Immature natural killer cell (primary cell): ENCODE measurements around the gene PRPSAP1. TPM values are rescaled to one million over a fixed set of nuclear protein-coding genes. Genes with fewer than 3 reads are reported as not detected.

Experiments used
- DNase-seq, 3 donors: peaks; one replicate each; pipeline ENCODE4 v3.0.0; 2022; ENCODE audit warnings: mixed read lengths in 1 of 3
- H3K27ac Mint-ChIP-seq, 6 donors: one replicate each; pipeline ENCODE4 v1.8.0; 2020; ENCODE audit warnings: mixed read lengths in 6 of 6, mild to moderate bottlenecking in 5 of 6, inconsistent platforms in 4 of 6, moderate library complexity in 3 of 6
- H3K27me3 Mint-ChIP-seq, 3 donors: one replicate each; pipeline ENCODE4 v1.8.0; 2020 to 2021; ENCODE audit warnings: low read depth in 3 of 3, mild to moderate bottlenecking in 3 of 3, mixed read lengths in 3 of 3, moderate library complexity in 3 of 3, inconsistent platforms in 1 of 3
- H3K36me3 Mint-ChIP-seq, 3 donors: one replicate each; pipeline ENCODE4 v1.8.0; 2020; ENCODE audit warnings: mixed read lengths in 3 of 3, inconsistent platforms in 2 of 3, mild to moderate bottlenecking in 2 of 3
- H3K4me1 Mint-ChIP-seq, 2 donors: one replicate each; pipeline ENCODE4 v1.8.0; 2020; ENCODE audit warnings: inconsistent platforms in 2 of 2, mild to moderate bottlenecking in 2 of 2, mixed read lengths in 2 of 2, moderate library complexity in 1 of 2
- H3K4me3 Mint-ChIP-seq, 5 donors: one replicate each; pipeline ENCODE4 v1.8.0; 2020; ENCODE audit warnings: mild to moderate bottlenecking in 5 of 5, mixed read lengths in 5 of 5, inconsistent platforms in 3 of 5, moderate library complexity in 3 of 5
- H3K9me3 Mint-ChIP-seq, 6 donors: one replicate each; pipeline ENCODE4 v1.8.0; 2020; ENCODE audit warnings: mild to moderate bottlenecking in 6 of 6, mixed read lengths in 6 of 6, inconsistent platforms in 4 of 6, moderate library complexity in 3 of 6
- polyA plus RNA-seq, 3 donors: library from polyadenylated mRNA; unstranded; fragments of 300-500 nt; fragmentation: Illumina TruSeq; gene quantifications; one replicate each; pipeline ENCODE4 v1.2.3, GENCODE V29; 2021

Gene PRPSAP1, protein sequence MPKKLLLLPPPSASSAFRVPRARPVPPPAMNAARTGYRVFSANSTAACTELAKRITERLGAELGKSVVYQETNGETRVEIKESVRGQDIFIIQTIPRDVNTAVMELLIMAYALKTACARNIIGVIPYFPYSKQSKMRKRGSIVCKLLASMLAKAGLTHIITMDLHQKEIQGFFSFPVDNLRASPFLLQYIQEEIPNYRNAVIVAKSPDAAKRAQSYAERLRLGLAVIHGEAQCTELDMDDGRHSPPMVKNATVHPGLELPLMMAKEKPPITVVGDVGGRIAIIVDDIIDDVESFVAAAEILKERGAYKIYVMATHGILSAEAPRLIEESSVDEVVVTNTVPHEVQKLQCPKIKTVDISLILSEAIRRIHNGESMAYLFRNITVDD
- 10 to 100 TPM; 59.8 to 87.6 (median 75.5) TPM for polyA plus RNA-seq

DNA sequence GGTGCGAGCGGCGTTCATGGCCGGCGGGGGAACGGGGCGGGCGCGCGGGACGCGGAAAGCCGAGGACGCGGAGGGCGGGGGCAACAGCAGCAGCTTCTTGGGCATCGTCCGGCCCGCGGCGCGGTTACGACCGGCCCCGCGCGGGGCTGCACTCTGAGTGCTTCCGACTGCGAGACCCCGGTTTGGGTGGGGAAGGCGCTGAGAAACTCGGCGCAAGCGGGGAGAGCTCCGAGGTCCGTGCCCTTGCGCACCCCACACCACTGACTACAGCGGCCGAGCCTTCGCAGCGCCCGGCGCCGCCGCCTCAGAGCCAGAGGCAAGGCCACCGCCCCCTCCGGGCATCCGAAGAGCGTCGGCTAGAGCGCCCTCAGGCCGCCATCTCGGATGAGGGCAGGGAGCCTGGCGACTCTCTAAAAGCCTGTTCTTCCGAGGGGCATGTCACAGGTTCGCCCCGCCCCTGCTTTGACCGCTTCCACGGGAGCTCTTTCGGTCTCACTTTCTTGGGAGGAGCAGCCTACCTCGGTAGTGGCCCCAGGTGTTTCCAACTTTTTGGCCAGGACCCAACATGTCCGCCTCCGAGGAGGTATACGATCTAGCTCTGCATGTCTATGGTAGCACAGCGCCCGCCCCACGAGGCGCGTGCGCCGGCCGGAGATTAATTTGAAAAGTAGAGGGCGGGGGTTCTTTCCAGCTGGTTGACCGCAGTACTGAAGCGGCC, at the start of gene PRPSAP1:
TSS of gene PRPSAP1 (minus strand) at position 318 of the 718 bp plus-strand sequence. CDS start at position 105, 213 bp downstream.
- DNase-seq, result peak; percentile 87 to 90 (median 88)
- H3K27me3 Mint-ChIP-seq, result peaks cover 2 to 6% (median 5%) of the 10 kb centered on the region in 3 donors
- H3K9me3 Mint-ChIP-seq, result no peaks in the 10 kb centered on the region
- H3K4me3 Mint-ChIP-seq, result peak within 1 kb of the TSS; percentile 91 to 100 (median 92)
- no peaks in the 10 kb centered on the region for H3K36me3 Mint-ChIP-seq
- H3K27ac Mint-ChIP-seq, result peak within 1 kb of the TSS; percentile 96 to 100 (median 98)
- H3K4me1 Mint-ChIP-seq, result peaks cover 19 to 28% of the 10 kb centered on the region in 2 donors

DNA sequence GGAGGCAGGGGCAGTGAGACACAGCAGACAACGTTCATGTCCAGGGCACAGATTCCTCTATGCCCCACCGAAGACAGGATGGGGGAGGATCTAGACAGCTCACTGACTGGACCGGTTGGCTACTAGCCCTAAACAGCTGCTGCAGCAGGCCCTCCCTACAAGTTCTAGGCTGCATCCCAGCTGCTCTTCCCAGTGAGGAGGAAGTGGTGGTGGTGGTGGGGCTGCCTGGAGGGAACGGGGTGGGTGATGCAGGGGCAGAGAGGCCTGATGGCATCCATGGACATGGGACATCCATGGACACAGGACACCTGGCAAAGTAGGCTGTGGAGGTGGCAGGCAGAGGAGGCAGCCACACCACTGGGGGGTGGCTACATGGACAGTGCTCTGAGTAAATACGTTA, 49.0 kb upstream of the PRPSAP1 start:
- DNase-seq, result no peak
- peak overlapping the region in 1 of 6 donors; percentile 12 for H3K27ac Mint-ChIP-seq
- no peak overlapping the region for H3K4me3 Mint-ChIP-seq
- no peaks in the 10 kb centered on the region for H3K9me3 Mint-ChIP-seq
- H3K27me3 Mint-ChIP-seq, result peaks cover 0 to 6% (median 4%) of the 10 kb centered on the region in 3 donors
- H3K36me3 Mint-ChIP-seq, result peaks cover 26 to 48% (median 33%) of the 10 kb centered on the region in 3 donors
- peaks cover 23 to 35% of the 10 kb centered on the region in 2 donors for H3K4me1 Mint-ChIP-seq

DNA sequence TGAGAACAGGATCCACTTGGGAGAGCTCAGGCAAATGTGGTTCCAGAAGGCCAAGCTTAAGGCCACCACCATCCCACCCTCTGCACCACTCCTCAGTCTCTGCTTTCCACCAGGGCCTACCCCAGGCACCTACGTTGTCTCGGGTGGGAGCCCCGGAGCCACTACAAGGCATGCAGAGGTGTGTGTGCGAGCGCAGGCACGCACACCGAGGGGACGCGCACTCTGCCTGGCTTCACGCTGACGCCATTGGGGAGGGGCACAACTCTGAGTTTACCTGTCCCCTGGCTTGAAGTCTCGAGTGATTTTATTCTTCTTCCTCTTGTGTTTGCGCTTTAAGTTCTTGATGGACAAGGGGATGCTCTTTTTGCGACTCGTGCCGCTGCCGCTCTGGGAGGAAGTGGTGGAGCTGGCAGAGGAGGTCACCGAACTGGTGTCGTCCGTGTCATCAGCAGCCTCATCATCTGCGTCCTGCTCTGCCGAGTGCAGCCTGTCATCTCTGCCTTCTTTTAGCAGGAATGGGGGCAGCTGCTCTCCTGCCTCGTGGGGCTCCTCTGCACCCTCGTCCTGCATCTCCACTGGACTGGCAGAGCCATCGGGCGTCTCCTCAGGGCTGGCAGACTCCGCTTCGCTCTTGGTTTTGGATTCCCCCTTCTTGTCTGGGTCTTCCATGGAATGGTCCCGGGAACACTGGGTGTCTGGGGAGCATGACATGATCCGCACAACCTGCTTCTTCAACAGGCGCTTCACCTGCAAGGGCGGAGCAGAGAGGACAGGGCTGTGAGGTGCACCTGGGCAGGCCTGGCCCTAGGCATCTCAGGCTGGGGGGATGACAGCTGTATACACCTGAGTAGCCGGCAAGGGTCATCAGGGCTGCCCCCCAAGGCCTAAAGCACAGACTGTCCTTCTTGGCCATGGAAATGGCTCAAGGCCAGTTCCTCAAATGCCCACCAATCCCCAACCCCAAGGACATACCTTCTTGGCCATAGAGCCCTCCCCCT, 45.8 kb upstream of the PRPSAP1 start:
- H3K27ac Mint-ChIP-seq, result no peak overlapping the region
- DNase-seq, result no peak

DNA sequence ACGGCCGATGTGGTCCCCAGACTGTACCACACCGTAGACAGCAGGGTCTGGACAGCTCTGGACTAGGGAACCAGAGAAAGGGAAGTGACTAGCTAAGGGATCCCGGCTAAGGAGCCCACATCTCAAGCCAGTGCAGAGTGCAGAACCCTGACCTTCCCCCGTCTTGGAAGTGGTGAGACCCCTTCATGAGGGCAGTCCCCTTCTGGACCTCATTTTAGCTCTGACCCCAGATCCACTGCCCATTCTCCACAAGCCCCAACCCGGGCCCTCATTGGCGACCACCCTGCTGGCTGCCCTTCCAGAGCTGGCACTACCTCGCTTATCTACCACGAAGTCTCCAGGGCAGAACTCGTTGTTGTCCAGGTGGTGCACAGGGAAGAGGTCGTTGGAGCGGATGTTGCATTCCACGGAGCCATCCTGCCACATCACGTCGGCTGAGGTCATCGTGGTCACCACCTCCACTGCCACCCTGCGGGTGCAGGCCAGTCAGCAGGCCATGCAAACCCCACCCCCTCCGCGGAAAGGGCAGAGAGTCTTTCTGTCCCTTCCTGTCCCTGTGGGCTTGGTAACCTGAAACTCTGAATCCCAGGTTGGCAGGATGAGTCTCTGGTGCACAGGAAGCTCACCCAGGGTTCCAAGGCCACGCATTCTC, 44.9 kb upstream of the PRPSAP1 start:
- Mint-ChIP-seq H3K27me3 (no peaks in the 10 kb centered on the region), H3K27ac (no peak overlapping the region), H3K36me3 (peaks cover 22 to 51% (median 26%) of the 10 kb centered on the region in 3 donors), H3K9me3 (no peaks in the 10 kb centered on the region), H3K4me1 (peaks cover 2 to 3% of the 10 kb centered on the region in 2 donors), H3K4me3 (no peak overlapping the region)
- DNase-seq, result no peak

More for the DNA sequence above, 45.8 kb upstream of the PRPSAP1 start:
- no peaks in the 10 kb centered on the region for H3K9me3 Mint-ChIP-seq
- peaks cover 5 to 10% of the 10 kb centered on the region in 2 donors for H3K4me1 Mint-ChIP-seq
- H3K36me3 Mint-ChIP-seq, result peaks cover 24 to 52% (median 35%) of the 10 kb centered on the region in 3 donors
- H3K27me3 Mint-ChIP-seq, result no peaks in the 10 kb centered on the region
- no peak overlapping the region for H3K4me3 Mint-ChIP-seq

DNA sequence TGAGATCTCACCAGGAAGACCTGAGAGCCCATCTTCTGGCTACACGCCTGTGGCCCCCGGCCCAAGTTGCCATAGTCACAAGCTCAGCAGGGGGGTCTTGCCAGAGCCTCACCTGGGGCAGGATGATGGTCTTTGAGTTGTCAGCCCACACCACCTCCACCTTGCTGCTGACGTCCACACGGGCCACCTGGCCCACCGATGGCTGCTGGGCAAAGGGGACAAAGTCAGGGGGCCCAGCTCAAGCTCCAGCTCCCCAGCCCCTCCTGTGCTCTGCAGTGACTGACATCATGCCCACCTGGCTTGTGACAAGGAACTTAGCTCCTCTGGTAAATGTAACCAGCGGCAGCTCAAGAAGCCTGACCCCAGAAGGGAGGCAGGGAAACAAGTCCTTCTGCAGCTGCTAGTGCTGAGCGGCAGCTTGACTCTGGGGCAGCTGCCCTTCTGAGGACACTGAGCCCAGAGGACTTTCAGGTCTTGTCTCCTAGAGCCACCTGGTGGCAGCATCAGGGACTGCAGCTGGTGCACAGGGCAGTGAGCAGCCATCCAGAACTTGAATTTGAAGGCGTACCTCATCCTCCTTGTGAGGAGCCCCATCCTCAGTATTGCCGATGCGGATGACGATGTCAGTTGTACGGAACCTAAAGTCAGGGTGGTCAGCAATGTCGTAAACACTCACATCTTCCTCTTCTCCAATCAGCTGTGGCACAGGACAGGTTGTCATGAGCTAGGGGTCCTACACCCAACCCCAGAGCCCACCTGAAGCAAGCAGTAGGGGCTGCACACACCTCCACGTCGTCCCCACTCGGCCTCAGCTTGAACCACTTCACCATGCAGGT, 44.2 kb upstream of the PRPSAP1 start:
- Mint-ChIP-seq H3K4me3 (no peak overlapping the region), H3K9me3 (no peaks in the 10 kb centered on the region), H3K4me1 (peaks cover 0 to 3% of the 10 kb centered on the region in 2 donors), H3K27ac (no peak overlapping the region), H3K36me3 (peaks cover 23 to 50% (median 24%) of the 10 kb centered on the region in 3 donors), H3K27me3 (peaks cover 0 to 4% (median 0%) of the 10 kb centered on the region in 3 donors)
- peak; percentile 71 to 77 (median 73) for DNase-seq

DNA sequence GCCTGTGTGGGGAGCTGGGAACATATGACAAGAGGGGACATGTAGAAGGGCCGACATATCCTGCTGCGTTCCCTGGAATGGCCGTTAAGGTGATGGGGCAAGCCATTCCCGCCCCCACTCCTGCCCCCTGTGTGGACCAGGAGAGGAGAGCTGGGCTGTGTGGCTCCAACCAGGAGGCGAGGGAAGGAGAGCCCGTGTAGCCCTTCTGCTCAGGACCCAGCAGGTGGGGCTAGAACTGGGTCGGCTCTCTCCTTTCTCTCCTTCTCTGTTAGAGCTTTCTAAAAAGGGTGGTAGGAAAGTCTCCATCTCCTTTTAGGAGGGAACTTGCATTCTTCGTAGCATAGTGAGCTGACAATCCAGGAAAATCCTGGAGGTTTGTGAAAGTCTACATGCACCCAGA, 43.5 kb upstream of the PRPSAP1 start:
- peaks cover 19 to 43% (median 21%) of the 10 kb centered on the region in 3 donors for H3K36me3 Mint-ChIP-seq
- DNase-seq, result no peak
- H3K4me1 Mint-ChIP-seq, result peaks cover 0 to 3% of the 10 kb centered on the region in 2 donors
- H3K27ac Mint-ChIP-seq, result no peak overlapping the region
- no peak overlapping the region for H3K4me3 Mint-ChIP-seq
- H3K9me3 Mint-ChIP-seq, result no peaks in the 10 kb centered on the region
- H3K27me3 Mint-ChIP-seq, result peaks cover 0 to 4% (median 0%) of the 10 kb centered on the region in 3 donors

DNA sequence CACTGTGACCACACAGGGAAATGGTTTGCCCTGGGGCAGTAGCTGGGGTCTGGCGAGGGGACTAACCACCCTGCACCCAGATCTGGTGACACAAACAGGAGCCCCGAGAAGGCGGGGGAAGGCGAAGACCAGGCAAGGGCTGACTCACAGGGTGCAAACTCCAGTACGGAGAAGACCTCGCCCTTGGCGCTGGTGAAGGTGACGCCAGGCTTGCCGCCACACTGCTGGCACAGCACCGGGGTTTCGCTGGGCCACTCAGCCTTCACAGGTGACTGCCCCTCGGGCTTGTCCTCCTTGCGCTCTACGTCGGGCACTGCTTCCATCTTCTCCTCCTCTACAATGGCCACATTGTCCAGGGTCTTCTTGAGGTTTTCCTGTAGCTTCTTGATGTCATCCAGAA, 42.3 kb upstream of the PRPSAP1 start:
- DNase-seq, result no peak
- Mint-ChIP-seq H3K36me3 (peaks cover 11 to 34% (median 14%) of the 10 kb centered on the region in 3 donors), H3K27me3 (peaks cover 0 to 4% (median 2%) of the 10 kb centered on the region in 3 donors), H3K27ac (no peak overlapping the region), H3K4me3 (no peak overlapping the region), H3K9me3 (no peaks in the 10 kb centered on the region), H3K4me1 (peaks cover 0 to 3% of the 10 kb centered on the region in 2 donors)

DNA sequence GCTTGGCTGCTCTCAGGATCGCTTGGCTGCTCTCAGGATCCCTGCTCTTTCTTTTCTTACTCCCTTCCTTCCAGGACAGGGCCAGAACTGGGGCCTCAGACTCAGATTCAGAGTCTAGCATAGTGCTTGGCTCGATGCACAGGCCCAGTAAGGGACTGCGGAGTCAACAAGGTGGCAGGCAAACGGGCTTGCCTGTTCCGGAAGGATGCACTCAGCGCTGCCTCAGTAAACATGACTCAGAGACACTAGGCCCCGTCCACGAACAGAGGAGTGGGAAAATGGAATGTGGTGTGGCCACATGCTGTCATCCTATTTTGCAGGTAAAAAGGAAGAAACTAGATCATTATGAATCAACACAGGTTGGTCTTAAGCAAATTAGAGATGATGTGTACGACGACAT, 40.5 kb upstream of the PRPSAP1 start:
- Mint-ChIP-seq H3K27me3 (peaks cover 2 to 5% (median 3%) of the 10 kb centered on the region in 3 donors), H3K4me3 (no peak overlapping the region), H3K36me3 (peaks cover 10 to 26% (median 14%) of the 10 kb centered on the region in 3 donors), H3K4me1 (peaks cover 0 to 3% of the 10 kb centered on the region in 2 donors), H3K27ac (peak overlapping the region in 1 of 6 donors; percentile 68), H3K9me3 (no peaks in the 10 kb centered on the region)
- no peak for DNase-seq

DNA sequence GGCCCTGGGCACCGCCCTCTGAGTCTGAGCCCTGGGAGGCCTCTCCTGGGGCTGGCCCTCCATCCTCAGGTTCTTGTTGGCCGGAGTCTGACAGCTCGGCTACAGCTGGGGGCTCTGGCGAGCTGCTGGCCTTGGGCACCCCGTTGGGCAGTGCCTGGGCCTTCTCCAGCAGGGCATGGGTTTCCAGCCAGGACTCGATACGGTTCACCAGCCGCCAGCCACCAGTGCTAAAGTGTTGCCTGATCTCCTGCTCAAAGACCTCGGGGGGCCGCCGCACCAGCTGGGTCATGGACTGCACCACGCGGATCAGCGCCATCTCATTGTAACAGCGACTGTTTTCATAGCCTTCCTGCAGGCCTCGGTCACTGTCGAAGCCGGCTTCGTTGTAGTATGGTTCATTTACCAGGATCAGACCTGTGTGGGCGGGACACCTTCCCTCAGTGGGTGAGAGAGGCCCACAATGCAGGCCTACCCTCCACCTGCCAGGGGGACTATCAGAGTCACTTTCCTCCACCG, 37.5 kb upstream of the PRPSAP1 start:
- DNase-seq, result no peak
- no peaks in the 10 kb centered on the region for H3K9me3 Mint-ChIP-seq
- peaks cover 3 to 5% (median 4%) of the 10 kb centered on the region in 3 donors for H3K27me3 Mint-ChIP-seq
- H3K27ac Mint-ChIP-seq, result no peak overlapping the region
- peaks cover 0 to 12% (median 7%) of the 10 kb centered on the region in 3 donors for H3K36me3 Mint-ChIP-seq
- no peak overlapping the region for H3K4me3 Mint-ChIP-seq
- H3K4me1 Mint-ChIP-seq, result peaks cover 0 to 3% of the 10 kb centered on the region in 2 donors

DNA sequence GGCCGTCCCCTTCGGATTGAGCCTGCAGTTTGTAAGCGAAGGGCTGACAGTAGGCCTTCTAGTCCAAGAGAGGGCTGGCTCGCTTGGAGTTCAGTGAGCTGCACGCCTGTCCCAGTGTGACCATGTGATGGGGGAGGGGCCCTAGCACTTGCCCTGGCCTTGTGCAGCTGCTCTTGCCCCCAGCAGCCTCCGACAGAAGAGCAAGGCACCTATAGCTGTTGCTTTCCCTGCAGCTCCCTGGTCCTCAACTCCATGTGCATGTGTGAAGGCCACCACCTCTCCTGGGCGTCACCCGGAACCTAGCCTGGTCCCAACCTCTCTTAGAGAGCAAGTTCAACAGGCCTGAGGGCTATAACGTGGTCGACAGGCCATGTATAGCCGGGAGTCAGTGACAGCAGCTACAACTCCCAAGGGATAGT, 36.3 kb upstream of the PRPSAP1 start:
- Mint-ChIP-seq H3K36me3 (peaks cover 0 to 12% (median 7%) of the 10 kb centered on the region in 3 donors), H3K27me3 (peaks cover 3 to 5% (median 4%) of the 10 kb centered on the region in 3 donors), H3K4me3 (no peak overlapping the region), H3K9me3 (no peaks in the 10 kb centered on the region), H3K4me1 (peaks cover 0 to 8% of the 10 kb centered on the region in 2 donors), H3K27ac (peak overlapping the region in 1 of 6 donors; percentile 61)
- DNase-seq, result no peak

DNA sequence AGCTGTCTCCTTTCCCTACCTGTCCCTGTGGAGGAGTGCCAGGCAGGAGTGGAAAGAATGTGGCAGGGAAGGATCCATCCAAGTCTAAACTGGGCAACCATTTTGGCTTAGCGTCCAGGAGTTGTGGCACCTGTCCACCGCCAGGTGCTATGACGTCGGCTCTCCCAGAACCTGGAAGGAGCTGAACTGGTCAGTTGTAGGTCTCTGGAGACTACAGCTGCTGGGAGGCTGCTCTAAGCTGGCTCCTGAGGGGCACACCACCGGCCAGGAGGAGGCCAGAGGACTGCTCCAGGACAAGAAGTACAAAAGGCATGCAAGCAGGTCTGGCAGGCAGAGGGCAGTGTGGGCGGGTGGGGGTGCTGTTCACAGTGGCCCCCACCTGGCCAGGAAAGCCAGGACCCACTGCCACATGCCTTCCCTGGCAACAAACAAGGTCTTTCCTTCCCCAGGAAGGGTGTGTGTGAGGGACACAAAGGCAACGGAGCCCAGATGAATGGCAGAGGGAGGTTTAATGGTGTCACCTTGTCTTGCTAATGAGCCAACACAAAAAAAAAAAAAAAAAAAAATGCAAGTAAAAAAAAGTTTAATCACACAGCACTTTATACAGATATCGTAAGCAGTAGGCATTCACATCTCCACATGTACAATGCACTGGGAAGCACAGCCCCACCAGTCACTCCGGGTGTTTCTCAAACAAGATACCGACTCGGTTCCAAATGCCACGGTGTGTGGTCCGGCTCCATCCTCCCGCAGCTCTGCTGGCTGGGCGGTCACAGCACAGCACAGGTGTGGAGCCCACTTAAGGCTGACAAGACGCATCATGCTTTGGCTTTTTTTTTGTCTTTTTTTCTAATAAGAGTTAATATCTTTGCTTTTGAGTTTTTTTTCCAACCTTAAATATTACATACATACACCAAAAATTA, 35.5 kb upstream of the PRPSAP1 start:
- Mint-ChIP-seq H3K27ac (no peak overlapping the region), H3K36me3 (peaks cover 0 to 8% (median 6%) of the 10 kb centered on the region in 3 donors), H3K4me3 (no peak overlapping the region), H3K27me3 (peaks cover 3 to 5% (median 4%) of the 10 kb centered on the region in 3 donors), H3K4me1 (peaks cover 0 to 8% of the 10 kb centered on the region in 2 donors), H3K9me3 (no peaks in the 10 kb centered on the region)
- no peak for DNase-seq
